Thoracic aorta (tissue), 2 donors: Measurements from ENCODE around the gene PVR. TPM values are rescaled to one million over a fixed set of nuclear protein-coding genes. Genes with fewer than 3 reads are reported as not detected.
"Not testable (repeated sequence)": the region's sequence is repeated elsewhere in the genome, so short reads cannot be mapped to it uniquely, and the experiment has no call there.

Experiments used
- ATAC-seq: fragments of 150-250 bp; one replicate; pipeline ENCODE4 v1.8.0; 2017; ENCODE audit warnings: low read depth; ENCODE audit not compliant: insufficient number of reproducible peaks, low FRiP score
- DNase-seq: peaks from one replicate; pipeline ENCODE4 v3.0.0-alpha.2; 2020; ENCODE audit warnings: low spot score
- H3K27ac ChIP-seq, 2 donors: fragments of 200-600 bp; sonication (generic); 1 replicate in 1 of 2; 2 replicates in 1 of 2; pipeline ENCODE4 v1.5.1; 2016; ENCODE audit warnings: mild to moderate bottlenecking in 2 of 2, moderate library complexity in 2 of 2
- H3K27me3 ChIP-seq: fragments of 200-600 bp; sonication (generic); replicated peaks from 2 replicates; pipeline ENCODE4 v1.6.0; 2016; ENCODE audit warnings: mild to moderate bottlenecking; ENCODE audit not compliant: insufficient read depth
- H3K36me3 ChIP-seq: fragments of 200-600 bp; sonication (generic); one replicate; pipeline ENCODE4 v1.5.1; 2016
- H3K4me1 ChIP-seq, 2 donors: fragments of 200-600 bp; sonication (generic); 1 replicate in 1 of 2; 2 replicates in 1 of 2; pipeline versions ENCODE4 v1.5.1 to v1.6.0; 2016; ENCODE audit warnings: low read depth in 2 of 2, mild to moderate bottlenecking in 1 of 2; ENCODE audit not compliant: control insufficient read depth in 1 of 2
- H3K4me3 ChIP-seq: fragments of 200-600 bp; sonication (generic); 2 replicates; pipeline ENCODE4 v1.5.1; 2016; ENCODE audit warnings: mild to moderate bottlenecking
- H3K9me3 ChIP-seq: fragments of 200-600 bp; sonication (generic); 2 replicates; pipeline ENCODE4 v1.5.1; 2016
- CTCF ChIP-seq: fragments of 200-600 bp; sonication (generic); IDR thresholded peaks from one replicate; pipeline ENCODE4 v1.5.1; 2019; ENCODE audit warnings: antibody characterized with exemption
- total RNA-seq, 2 donors: library from RNA; depleted of rRNA; stranded (reverse); fragments of >200 nt; gene quantifications; one replicate each; pipeline versions ENCODE4 v1.1.0 to v1.2.3, GENCODE V29; 2016

Gene PVR
- total RNA-seq, 2 donors from 2014 or later = 59.7 to 102 TPM

- ATAC-seq (no peak), DNase-seq (no peak)
- peaks cover 0 to 6% of the 10 kb centered on the region in 2 donors for H3K4me1 ChIP-seq
- no peaks in the 10 kb centered on the region for H3K36me3 ChIP-seq
- H3K4me3 ChIP-seq = no peak overlapping the region
- no peak overlapping the region for H3K27ac ChIP-seq
- no peak for TF ChIP-seq CTCF
- H3K9me3 ChIP-seq = no peaks in the 10 kb centered on the region
- no peaks in the 10 kb centered on the region for H3K27me3 ChIP-seq
Observed at GRCh38 chr19:44624840-44625354, 18.8 kb upstream of the PVR start.

- H3K27me3 ChIP-seq, H3K36me3 ChIP-seq, H3K4me3 ChIP-seq, H3K27ac ChIP-seq, DNase-seq, H3K9me3 ChIP-seq, H3K4me1 ChIP-seq, ATAC-seq: not testable (repeated sequence)
Observed at GRCh38 chr19:44625637-44626036, 18.1 kb upstream of the PVR start.

GRCh38 chr19:44626048-44626624, 17.6 kb upstream of the PVR start:
- no peak for TF ChIP-seq CTCF
- Histone ChIP-seq H3K4me3 (no peak overlapping the region), H3K4me1 (peaks cover 0 to 6% of the 10 kb centered on the region in 2 donors), H3K9me3 (no peaks in the 10 kb centered on the region), H3K27me3 (no peaks in the 10 kb centered on the region), H3K36me3 (no peaks in the 10 kb centered on the region), H3K27ac (no peak overlapping the region)
- ATAC-seq (no peak), DNase-seq (no peak)

GRCh38 chr19:44627631-44628030, 16.1 kb upstream of the PVR start:
- Histone ChIP-seq H3K4me3 (no peak overlapping the region), H3K9me3 (no peaks in the 10 kb centered on the region), H3K27me3 (no peaks in the 10 kb centered on the region), H3K36me3 (no peaks in the 10 kb centered on the region), H3K4me1 (peaks cover 0 to 6% of the 10 kb centered on the region in 2 donors), H3K27ac (no peak overlapping the region)
- TF ChIP-seq CTCF = no peak
- DNase-seq (no peak), ATAC-seq (no peak)

GRCh38 chr19:44628793-44629192, 14.9 kb upstream of the PVR start:
- Histone ChIP-seq H3K27me3 (no peaks in the 10 kb centered on the region), H3K9me3 (no peaks in the 10 kb centered on the region), H3K36me3 (no peaks in the 10 kb centered on the region), H3K4me1 (peaks cover 0 to 13% of the 10 kb centered on the region in 2 donors), H3K27ac (no peak overlapping the region), H3K4me3 (no peak overlapping the region)
- ATAC-seq (no peak), DNase-seq (no peak)
- no peak for TF ChIP-seq CTCF

- not testable (repeated sequence) for DNase-seq, H3K27me3 ChIP-seq, ATAC-seq, H3K4me3 ChIP-seq, H3K9me3 ChIP-seq, H3K27ac ChIP-seq, H3K36me3 ChIP-seq
- peaks cover 0 to 21% of the 10 kb centered on the region in 2 donors for H3K4me1 ChIP-seq
Observed at GRCh38 chr19:44631611-44632010, 12.1 kb upstream of the PVR start.

GRCh38 chr19:44634058-44634457, 9.7 kb upstream of the PVR start:
- not testable (repeated sequence) for H3K27me3 ChIP-seq, H3K9me3 ChIP-seq, H3K36me3 ChIP-seq, ATAC-seq, H3K27ac ChIP-seq, DNase-seq
- Histone ChIP-seq H3K4me3 (peak overlapping the region; percentile 48), H3K4me1 (peaks cover 0 to 22% of the 10 kb centered on the region in 2 donors)
